Endothelial cell (in vitro differentiated cells): ENCODE data around the gene ELOVL5. TPM values are rescaled to one million over a fixed set of nuclear protein-coding genes. Genes with fewer than 3 reads are reported as not detected.
A peak's percentile ranks its signal among the peaks of the same experiment; 100 is the strongest.

Source experiments
- DNase-seq: peaks from one replicate; pipeline ENCODE4 v3.0.0; 2021; ENCODE audit warnings: low spot score
- H3K27ac Mint-ChIP-seq: one replicate; pipeline ENCODE4 v1.8.0; 2021; ENCODE audit warnings: mixed read lengths, inconsistent platforms; ENCODE audit not compliant: unreplicated experiment
- H3K27me3 Mint-ChIP-seq: one replicate; pipeline ENCODE4 v1.8.0; 2021; ENCODE audit warnings: mild to moderate bottlenecking, moderate library complexity, mixed read lengths, inconsistent platforms; ENCODE audit not compliant: unreplicated experiment
- H3K36me3 Mint-ChIP-seq: one replicate; pipeline ENCODE4 v1.8.0; 2021; ENCODE audit warnings: mild to moderate bottlenecking, low read depth, mixed read lengths, inconsistent platforms; ENCODE audit not compliant: unreplicated experiment
- H3K4me1 Mint-ChIP-seq: one replicate; pipeline ENCODE4 v1.8.0; 2021; ENCODE audit warnings: mild to moderate bottlenecking, mixed read lengths, inconsistent platforms; ENCODE audit not compliant: unreplicated experiment
- H3K4me3 Mint-ChIP-seq: one replicate; pipeline ENCODE4 v1.8.0; 2021; ENCODE audit warnings: mild to moderate bottlenecking, mixed read lengths, inconsistent platforms; ENCODE audit not compliant: unreplicated experiment
- H3K9me3 Mint-ChIP-seq: one replicate; pipeline ENCODE4 v1.8.0; 2021; ENCODE audit warnings: mixed read lengths, inconsistent platforms; ENCODE audit not compliant: unreplicated experiment
- CTCF ChIP-seq: fragments of 200-600 bp; sonication (generic); IDR thresholded peaks from one replicate; pipeline ENCODE4 v1.5.0; 2021; ENCODE audit warnings: antibody characterized with exemption; ENCODE audit not compliant: unreplicated experiment
- long read RNA-seq: library from polyadenylated mRNA; unstranded; transcript quantifications from one replicate; pipeline ENCODE4 v2.0.0, GENCODE V29; 2020; ENCODE audit not compliant: unreplicated experiment
- total RNA-seq: library from RNA; stranded (reverse); fragmentation: NEBNext Ultra II Directional; extraction: Animal tissue kit (Norgen Biotek cat#: 25700); gene quantifications from one replicate; pipeline ENCODE4 v1.2.1, GENCODE V29; 2021; ENCODE audit not compliant: unreplicated experiment

ELOVL5 gene, protein sequence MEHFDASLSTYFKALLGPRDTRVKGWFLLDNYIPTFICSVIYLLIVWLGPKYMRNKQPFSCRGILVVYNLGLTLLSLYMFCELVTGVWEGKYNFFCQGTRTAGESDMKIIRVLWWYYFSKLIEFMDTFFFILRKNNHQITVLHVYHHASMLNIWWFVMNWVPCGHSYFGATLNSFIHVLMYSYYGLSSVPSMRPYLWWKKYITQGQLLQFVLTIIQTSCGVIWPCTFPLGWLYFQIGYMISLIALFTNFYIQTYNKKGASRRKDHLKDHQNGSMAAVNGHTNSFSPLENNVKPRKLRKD
- total RNA-seq, result 163 TPM
- long read RNA-seq, transcript ELOVL5-207 (7 exons, 2,875 nt), result minor isoform, 29 of 114 reads
- long read RNA-seq, transcript ELOVL5-201 (8 exons, 2,827 nt), result major isoform, 60 of 114 reads
- long read RNA-seq, partial matches to known transcripts, result 20 of 114 reads
- long read RNA-seq, other reads (novel, unspliced or antisense), result 2 of 114 reads

DNA sequence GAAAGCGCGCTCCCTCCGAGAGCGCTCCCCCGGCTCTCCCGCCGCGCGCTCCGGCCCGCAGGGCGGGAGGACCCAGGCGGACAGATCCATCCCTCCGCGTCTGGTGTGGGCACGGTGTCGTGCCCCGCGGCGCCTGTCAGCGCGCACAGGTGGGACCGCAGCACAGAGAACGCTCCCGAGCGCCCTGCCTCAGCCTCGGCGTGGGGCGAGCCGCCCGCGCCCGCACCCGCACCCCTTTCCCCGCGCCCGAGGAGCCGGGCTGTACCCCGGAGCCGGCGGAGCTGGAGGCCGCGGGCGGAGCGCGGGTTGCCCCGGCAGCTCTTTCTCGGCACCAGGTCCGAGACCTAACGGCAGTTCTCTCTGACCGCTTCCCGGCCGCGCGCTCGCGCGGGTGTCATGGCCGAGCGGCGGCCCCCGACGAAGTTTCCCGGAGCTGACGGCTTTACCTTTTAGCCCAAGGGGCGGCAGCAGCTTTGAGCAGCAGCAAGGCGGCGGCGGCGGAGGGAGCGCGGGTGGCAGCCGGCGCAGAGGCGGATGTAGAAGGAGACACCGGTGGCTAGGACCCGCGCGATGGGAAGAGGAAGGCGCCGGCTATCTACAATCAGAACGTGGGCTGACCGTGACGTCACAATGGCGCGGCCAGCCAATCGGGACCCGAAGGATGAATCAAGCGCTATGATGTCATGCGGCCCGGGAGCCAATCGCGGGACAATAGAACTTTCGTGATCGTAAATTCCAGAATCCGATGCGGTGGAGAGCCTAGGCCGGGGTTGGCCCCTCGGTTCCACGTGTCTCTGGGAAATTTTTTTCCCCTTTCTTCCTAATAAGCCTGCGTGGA lies at the start of gene ELOVL5:
ELOVL5 (minus strand) TSS at position 580 of the 838 bp plus-strand sequence. CDS start 53,251 bp downstream, outside the sequence.
- Mint-ChIP-seq H3K9me3 (no peaks in the 10 kb centered on the region), H3K36me3 (peaks cover 3% of the 10 kb centered on the region), H3K4me3 (peak within 1 kb of the TSS; percentile 97), H3K4me1 (peaks cover 23% of the 10 kb centered on the region), H3K27ac (peak within 1 kb of the TSS; percentile 92), H3K27me3 (peaks cover 5% of the 10 kb centered on the region)
- no peak for TF ChIP-seq CTCF
- peak; percentile 95 for DNase-seq

DNA sequence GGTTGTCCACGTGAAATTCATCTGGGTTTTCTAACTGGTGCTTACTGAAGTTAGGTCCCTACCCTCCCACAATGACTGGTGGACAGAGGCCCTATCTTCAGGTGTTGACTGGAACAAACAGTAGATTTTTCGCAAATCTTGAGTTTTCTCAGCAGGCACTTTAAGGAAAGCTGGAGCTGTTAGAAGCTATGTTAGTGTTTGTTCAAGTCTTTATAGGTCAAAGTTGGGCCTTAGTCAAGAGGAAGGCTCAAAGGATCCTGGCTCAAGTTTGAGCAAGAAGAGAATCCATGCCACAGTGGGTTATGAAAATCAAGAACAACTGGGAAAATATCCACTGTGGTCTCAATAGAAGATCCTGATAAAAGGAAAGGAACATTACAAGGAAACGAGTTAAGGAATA lies 48.5 kb upstream of the ELOVL5 start:
- Mint-ChIP-seq H3K27me3 (no peaks in the 10 kb centered on the region), H3K36me3 (no peaks in the 10 kb centered on the region), H3K4me1 (no peaks in the 10 kb centered on the region), H3K9me3 (no peaks in the 10 kb centered on the region), H3K4me3 (no peak overlapping the region), H3K27ac (no peak overlapping the region)
- DNase-seq, result no peak
- TF ChIP-seq CTCF, result no peak

DNA sequence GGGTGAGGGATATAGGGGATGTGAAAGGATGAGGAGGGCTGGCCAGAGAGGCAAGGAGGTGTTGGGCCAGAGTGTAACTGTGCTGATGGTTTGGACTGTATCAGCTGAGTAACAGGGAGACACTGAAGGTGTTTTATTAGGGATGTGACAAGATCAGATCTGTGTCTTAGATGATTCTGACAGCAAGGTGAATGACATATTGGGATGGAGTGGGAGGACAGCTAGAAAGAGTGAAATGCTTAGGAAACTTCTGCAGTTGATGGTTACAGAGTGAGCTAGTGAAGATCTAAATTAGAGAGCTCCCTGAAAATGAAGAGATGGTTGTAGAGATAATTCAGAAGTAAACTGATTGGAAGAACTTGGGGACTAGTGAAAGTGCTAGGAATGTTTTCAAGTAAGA lies 47.2 kb upstream of the ELOVL5 start:
- H3K36me3 Mint-ChIP-seq, result no peaks in the 10 kb centered on the region
- no peaks in the 10 kb centered on the region for H3K9me3 Mint-ChIP-seq
- no peak for DNase-seq
- H3K27ac Mint-ChIP-seq, result no peak overlapping the region
- H3K27me3 Mint-ChIP-seq, result no peaks in the 10 kb centered on the region
- H3K4me1 Mint-ChIP-seq, result no peaks in the 10 kb centered on the region
- no peak for TF ChIP-seq CTCF
- no peak overlapping the region for H3K4me3 Mint-ChIP-seq

DNA sequence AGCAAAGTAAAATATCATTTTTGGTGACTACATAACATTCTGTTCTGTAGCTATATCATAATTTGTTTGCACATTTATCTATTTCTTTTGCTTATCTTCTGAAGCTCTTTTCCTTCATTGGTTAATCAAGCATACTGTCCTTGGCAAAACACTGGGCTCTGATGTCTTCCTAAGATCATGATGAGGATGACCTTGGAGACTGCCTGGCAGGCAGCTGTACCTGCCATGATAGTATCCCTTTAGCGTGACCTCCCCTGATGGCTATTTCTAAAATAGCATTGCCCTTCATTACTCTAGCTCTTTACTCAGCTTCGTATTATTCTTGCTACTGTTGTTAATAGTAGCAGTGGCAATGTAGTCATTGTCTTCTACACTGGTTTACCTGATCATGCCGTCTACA lies 46.0 kb upstream of the ELOVL5 start:
- Mint-ChIP-seq H3K4me1 (no peaks in the 10 kb centered on the region), H3K36me3 (no peaks in the 10 kb centered on the region), H3K9me3 (no peaks in the 10 kb centered on the region), H3K27me3 (no peaks in the 10 kb centered on the region), H3K4me3 (no peak overlapping the region), H3K27ac (no peak overlapping the region)
- no peak for TF ChIP-seq CTCF
- DNase-seq, result no peak
